ENCODE measurements around the gene F2R. TPM values are rescaled to one million over a fixed set of nuclear protein-coding genes. Genes with fewer than 3 reads are reported as not detected.
"Not testable (repeated sequence)": the region's sequence is repeated elsewhere in the genome, so short reads cannot be mapped to it uniquely, and the experiment has no call there.

The F2R gene
- total RNA-seq, 3 donors from 2014 or later, result 1.4 to 5.6 (median 4.3) TPM

DNA sequence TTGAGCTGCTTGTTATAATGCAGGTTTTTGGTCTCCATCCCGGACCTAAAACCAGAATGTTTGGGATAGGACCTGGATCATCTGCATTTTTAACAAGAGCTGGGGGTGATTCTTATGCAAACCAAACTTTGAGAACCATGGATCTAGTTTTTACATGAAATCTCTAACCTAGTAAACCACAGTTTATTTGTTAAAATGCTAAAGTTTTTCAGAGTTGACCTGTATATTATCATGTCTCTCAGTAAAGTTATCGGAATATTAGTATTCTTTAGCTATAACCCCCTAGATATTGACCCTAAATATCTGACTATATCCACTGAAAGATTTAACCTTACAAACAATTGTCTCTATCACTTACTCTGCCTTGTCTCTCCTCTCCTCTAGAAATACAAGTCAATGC, 28.7 kb downstream of the F2R start:
- ATAC-seq (no peak), DNase-seq (no peak)
- Mint-ChIP-seq H3K27me3 (ENCODE audit: low read depth) (peaks cover 5% of the 10 kb centered on the region), H3K4me3 (no peak overlapping the region), H3K36me3 (ENCODE audit: insufficient read depth) (no peaks in the 10 kb centered on the region), H3K9me3 (no peaks in the 10 kb centered on the region), H3K4me1 (ENCODE audit: low read depth) (peaks cover 4% of the 10 kb centered on the region)

DNA sequence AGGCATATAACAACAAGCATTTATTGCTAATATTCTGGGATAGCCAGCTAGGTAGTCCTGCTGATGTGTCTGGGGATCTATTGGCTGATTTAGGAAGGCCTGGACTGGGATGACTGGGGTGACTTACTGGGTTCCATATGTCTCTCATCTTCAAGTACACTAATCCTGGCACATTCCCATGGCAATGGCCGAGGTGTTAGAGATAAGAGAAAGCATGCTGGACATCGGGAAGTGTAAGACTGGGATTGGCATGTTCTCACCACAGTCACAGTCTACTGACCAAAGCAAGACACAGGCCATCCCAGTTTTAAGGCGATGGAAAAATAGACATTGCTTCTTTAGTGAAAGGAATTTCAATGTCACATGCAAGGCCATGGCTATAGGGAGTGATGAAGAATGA, 29.7 kb downstream of the F2R start:
- Mint-ChIP-seq H3K36me3 (ENCODE audit: insufficient read depth) (no peaks in the 10 kb centered on the region), H3K9me3 (no peaks in the 10 kb centered on the region)

DNA sequence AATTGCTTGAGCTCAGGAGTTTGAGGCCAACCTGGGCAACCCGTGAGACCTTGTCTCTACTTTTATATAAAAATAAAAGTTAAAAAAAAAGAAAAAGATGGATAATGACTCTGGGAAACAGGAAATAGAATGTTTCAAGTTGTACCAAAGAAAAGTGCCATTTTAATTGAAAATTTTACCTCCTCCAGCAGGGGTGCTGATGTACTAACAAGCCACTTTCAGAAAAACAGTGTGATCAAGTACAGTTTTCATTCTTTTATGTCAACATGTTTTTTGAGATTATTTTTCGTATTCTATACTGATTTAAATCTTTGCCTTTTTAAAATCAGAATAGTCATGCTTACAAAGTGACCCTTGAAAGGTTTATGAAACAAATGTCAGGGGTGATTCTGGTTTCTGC, 30.8 kb downstream of the F2R start:
- H3K9me3 Mint-ChIP-seq, result no peaks in the 10 kb centered on the region

More for the DNA sequence above, 29.7 kb downstream of the F2R start:
- DNase-seq, result no peak
- peaks cover 7% of the 10 kb centered on the region for H3K27me3 Mint-ChIP-seq (ENCODE audit: low read depth)
- H3K4me3 Mint-ChIP-seq, result no peak overlapping the region
- ATAC-seq, result no peak
- H3K4me1 Mint-ChIP-seq (ENCODE audit: low read depth), result peaks cover 4% of the 10 kb centered on the region

DNA sequence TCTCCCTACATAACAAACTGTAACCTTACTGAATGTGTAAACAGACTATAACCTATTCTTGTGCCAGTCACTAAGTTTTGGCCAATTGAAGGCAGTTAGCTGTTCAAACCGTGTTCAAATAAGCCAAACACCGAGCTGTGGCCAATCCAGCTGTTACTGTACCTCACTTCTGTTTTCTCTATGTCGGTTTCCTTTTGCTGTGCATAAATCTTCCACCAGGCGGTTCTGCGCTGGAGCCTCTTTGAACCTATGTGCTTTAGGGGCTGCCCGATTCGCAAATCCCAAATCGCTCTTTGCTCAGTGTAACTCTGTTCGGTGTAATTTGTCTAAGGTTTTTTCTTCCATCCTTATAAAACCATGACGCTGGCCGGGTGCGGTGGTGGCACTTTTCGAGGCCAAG, 31.8 kb downstream of the F2R start:
- ATAC-seq, result no peak
- H3K36me3 Mint-ChIP-seq (ENCODE audit: insufficient read depth), result no peaks in the 10 kb centered on the region
- H3K4me1 Mint-ChIP-seq (ENCODE audit: low read depth), result no peaks in the 10 kb centered on the region
- H3K4me3 Mint-ChIP-seq, result no peak overlapping the region
- DNase-seq, result no peak
- no peaks in the 10 kb centered on the region for H3K9me3 Mint-ChIP-seq
- H3K27me3 Mint-ChIP-seq (ENCODE audit: low read depth), result peaks cover 7% of the 10 kb centered on the region

More for the DNA sequence above, 30.8 kb downstream of the F2R start:
- no peaks in the 10 kb centered on the region for H3K36me3 Mint-ChIP-seq (ENCODE audit: insufficient read depth)
- DNase-seq (no peak), ATAC-seq (no peak)
- H3K4me3 Mint-ChIP-seq, result no peak overlapping the region
- H3K27me3 Mint-ChIP-seq (ENCODE audit: low read depth), result peaks cover 7% of the 10 kb centered on the region
- no peaks in the 10 kb centered on the region for H3K4me1 Mint-ChIP-seq (ENCODE audit: low read depth)

DNA sequence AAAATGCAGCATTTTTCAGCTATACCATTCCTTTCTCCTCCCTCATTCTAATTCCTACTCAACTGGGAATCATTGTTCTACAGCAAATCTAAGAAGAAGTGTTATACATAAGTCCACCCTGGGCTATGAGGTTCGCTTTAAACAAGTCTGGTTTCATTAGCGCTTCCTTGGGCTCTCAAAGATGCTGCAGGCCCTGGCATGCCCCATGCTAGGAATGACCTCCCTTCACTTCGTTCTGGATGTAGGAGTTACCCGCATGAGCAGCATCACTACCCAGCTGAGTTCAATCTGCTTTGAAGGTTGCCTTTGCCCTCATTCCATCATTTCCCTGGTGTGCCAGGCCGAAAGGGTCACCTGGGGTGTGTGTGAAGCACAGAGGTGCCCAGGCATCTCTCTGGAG, 35.4 kb downstream of the F2R start:
- no peaks in the 10 kb centered on the region for H3K4me1 Mint-ChIP-seq (ENCODE audit: low read depth)
- ATAC-seq (no peak), DNase-seq (no peak)
- H3K9me3 Mint-ChIP-seq, result no peaks in the 10 kb centered on the region
- H3K27me3 Mint-ChIP-seq (ENCODE audit: low read depth), result peaks cover 7% of the 10 kb centered on the region
- no peaks in the 10 kb centered on the region for H3K36me3 Mint-ChIP-seq (ENCODE audit: insufficient read depth)
- no peak overlapping the region for H3K4me3 Mint-ChIP-seq

DNA sequence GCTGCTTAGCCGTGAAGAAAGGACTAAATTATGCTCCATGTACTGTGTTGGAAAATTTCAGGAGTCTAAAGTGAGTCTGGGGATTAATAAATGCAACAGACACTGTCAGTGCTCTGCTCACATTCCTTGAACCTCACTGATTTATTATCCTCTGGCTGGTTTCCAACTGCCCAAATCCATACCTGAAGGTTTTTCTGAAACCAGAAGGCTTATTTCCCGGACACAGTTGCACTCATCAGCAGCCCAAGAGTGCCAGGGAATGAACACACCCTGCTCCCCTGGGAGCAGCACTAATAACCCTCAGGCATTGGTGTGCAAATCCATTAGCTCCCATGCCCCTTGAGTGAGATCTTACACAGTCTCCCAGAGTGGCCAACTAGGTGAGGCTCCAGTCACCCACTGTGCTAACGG, 38.7 kb downstream of the F2R start:
- Mint-ChIP-seq H3K9me3 (no peaks in the 10 kb centered on the region), H3K27me3 (ENCODE audit: low read depth) (peaks cover 6% of the 10 kb centered on the region), H3K4me1 (ENCODE audit: low read depth) (no peaks in the 10 kb centered on the region), H3K36me3 (ENCODE audit: insufficient read depth) (no peaks in the 10 kb centered on the region), H3K4me3 (no peak overlapping the region)
- ATAC-seq, result no peak
- no peak for DNase-seq

DNA sequence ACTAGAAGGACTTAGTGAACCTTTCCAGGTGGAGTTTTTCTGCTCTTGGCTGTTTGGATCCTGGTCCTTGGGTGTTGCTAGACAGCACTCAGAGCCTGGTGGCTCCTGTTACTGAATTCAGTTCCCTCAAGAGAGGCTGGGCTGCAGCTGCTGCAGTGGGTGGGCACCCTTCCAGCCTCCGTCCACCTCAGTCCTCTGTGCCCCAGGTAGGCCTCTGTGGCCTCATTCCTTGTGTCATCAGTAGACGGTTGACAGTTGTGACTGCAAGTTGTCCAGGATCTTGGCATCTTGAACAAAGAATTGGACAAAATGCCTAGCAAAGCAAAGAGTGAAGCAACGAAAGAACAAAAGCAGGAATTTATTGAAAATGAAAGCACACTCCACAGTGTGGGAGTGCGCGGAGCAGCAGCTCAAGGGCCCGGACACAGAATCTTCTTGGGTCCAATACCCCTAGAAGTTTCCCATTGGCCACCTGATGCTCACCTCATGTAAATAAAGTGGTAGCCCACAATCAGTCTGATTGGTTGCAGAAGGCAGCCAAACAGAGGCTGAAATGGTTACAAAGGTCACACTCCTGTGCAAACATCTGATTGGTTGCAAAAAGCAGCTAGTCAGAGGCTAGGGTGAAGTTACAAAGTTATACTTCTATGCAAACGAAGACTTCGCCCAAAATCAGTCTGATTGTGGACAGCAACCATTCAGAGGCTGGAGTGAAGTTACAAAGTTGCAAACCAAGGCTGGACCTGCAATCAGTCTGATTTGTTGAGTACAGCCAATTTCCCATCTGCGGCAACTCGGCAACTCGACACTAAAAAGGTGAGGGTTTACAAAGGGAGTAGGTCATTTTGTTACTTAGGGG, 40.1 kb downstream of the F2R start:
- ATAC-seq, result no peak
- peaks cover 3% of the 10 kb centered on the region for H3K27me3 Mint-ChIP-seq (ENCODE audit: low read depth)
- H3K4me3 Mint-ChIP-seq, result no peak overlapping the region
- H3K9me3 Mint-ChIP-seq, result no peaks in the 10 kb centered on the region
- H3K4me1 Mint-ChIP-seq (ENCODE audit: low read depth), result no peaks in the 10 kb centered on the region
- no peak for DNase-seq
- no peaks in the 10 kb centered on the region for H3K36me3 Mint-ChIP-seq (ENCODE audit: insufficient read depth)

DNA sequence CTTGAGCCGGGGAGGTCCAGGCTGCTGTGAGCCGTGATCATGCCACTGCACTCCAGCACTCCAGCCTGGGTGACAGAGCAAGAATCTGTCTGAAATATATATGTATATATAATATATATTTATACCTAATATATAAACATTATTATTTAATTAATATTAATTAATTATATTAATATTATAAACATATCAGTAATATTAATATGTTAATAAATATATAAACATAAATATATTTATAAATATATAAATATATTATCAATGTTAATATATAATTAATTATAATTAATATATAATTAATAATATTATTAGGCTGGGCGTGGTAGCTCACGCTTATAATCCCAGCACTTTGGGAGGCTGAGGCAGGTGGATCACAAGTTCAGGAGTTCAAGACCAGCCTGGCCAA, 41.1 kb downstream of the F2R start:
- Mint-ChIP-seq H3K4me3 (no peak overlapping the region), H3K4me1 (ENCODE audit: low read depth) (no peaks in the 10 kb centered on the region), H3K9me3 (no peaks in the 10 kb centered on the region), H3K27me3 (ENCODE audit: low read depth) (peaks cover 3% of the 10 kb centered on the region), H3K36me3 (ENCODE audit: insufficient read depth) (no peaks in the 10 kb centered on the region)
- DNase-seq (no peak), ATAC-seq (no peak)

DNA sequence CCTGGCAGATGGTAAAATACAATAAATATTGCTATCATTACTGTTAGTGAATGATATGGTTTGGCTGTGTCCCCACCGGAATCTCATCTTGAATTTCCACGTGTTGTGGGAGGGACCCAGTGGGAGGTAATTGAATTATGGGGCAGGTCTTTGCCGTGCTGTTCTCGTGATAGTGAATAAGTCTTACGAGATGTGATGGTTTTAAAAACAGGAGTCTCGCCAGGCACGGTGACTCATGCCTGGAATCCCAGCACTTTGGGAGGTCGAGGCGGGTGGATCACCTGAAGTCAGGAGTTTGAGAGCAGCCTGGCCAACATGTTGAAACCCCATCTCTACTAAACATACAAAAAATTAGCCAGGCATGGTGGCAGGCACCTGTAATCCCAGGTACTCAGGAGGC, 45.2 kb downstream of the F2R start:
- H3K27me3 Mint-ChIP-seq (ENCODE audit: low read depth); H3K4me1 Mint-ChIP-seq (ENCODE audit: low read depth); ATAC-seq; H3K4me3 Mint-ChIP-seq; H3K9me3 Mint-ChIP-seq; DNase-seq; H3K36me3 Mint-ChIP-seq (ENCODE audit: insufficient read depth): not testable (repeated sequence)

DNA sequence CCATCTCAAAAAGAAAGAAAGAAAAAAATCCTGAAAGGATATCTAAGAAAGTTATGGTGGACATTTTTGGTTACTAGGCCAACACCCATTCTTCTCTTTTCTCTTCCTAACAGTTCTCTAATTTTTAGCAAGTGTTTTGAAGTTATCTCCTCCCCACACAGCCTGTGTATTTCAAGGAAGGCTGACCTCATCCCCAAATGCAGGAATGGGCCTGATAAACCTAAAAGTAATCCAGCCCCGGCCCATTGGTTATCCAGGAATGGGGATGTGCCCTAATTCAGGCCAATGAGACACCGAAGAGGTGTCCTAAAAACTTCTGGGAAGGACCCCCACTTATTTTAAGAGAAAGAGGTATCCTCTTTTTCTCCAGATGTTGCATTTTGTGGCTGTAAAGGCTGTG, 46.6 kb downstream of the F2R start:
- H3K36me3 Mint-ChIP-seq (ENCODE audit: insufficient read depth), result no peaks in the 10 kb centered on the region
- H3K27me3 Mint-ChIP-seq (ENCODE audit: low read depth), result peaks cover 3% of the 10 kb centered on the region
- DNase-seq (no peak), ATAC-seq (no peak)
- H3K9me3 Mint-ChIP-seq, result peaks cover 8% of the 10 kb centered on the region
- no peak overlapping the region for H3K4me3 Mint-ChIP-seq
- peaks cover 5% of the 10 kb centered on the region for H3K4me1 Mint-ChIP-seq (ENCODE audit: low read depth)

DNA sequence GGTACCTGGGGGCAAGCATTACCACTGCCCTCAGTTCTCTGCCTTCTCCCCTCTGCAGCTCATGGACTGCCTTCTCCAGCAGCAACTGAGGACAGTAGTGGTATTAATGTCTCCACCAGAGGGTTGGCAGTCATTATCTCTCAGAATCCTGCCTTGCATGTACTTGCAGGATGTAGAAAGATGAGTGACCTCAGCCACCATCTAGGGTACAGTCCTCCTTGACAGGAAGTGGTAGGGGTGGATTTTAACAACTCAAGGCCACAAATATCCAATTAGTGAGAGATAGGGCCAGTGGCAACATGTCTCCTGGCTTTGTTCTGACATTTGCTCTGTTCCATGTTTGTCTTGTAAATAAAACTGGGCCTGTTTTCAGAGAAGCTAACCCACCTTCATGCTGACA, 47.2 kb downstream of the F2R start:
- ATAC-seq, result no peak
- Mint-ChIP-seq H3K36me3 (ENCODE audit: insufficient read depth) (no peaks in the 10 kb centered on the region), H3K9me3 (peaks cover 8% of the 10 kb centered on the region), H3K27me3 (ENCODE audit: low read depth) (peaks cover 3% of the 10 kb centered on the region), H3K4me1 (ENCODE audit: low read depth) (peaks cover 5% of the 10 kb centered on the region), H3K4me3 (no peak overlapping the region)
- no peak for DNase-seq

DNA sequence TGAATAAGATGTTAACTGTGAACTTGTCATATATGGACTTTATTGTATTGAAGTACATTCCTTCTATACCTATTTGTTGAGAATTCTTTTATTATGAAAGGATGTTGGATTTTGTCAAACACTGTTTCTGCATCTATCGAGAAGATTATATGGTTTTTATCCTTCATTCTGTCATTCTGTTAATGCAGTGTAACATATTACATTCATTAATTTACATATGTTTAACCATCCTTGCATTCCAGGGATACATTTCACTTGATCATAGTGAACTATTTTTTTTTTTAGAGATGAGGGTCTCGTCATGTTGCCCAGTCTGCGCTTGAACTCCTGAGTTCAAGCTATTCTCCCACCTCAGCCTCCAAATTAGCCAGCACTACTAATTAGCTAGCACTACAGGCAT, 48.4 kb downstream of the F2R start:
- Mint-ChIP-seq H3K4me1 (ENCODE audit: low read depth) (peaks cover 5% of the 10 kb centered on the region), H3K36me3 (ENCODE audit: insufficient read depth) (no peaks in the 10 kb centered on the region), H3K4me3 (no peak overlapping the region), H3K9me3 (peaks cover 8% of the 10 kb centered on the region), H3K27me3 (ENCODE audit: low read depth) (no peaks in the 10 kb centered on the region)
- DNase-seq (no peak), ATAC-seq (no peak)

DNA sequence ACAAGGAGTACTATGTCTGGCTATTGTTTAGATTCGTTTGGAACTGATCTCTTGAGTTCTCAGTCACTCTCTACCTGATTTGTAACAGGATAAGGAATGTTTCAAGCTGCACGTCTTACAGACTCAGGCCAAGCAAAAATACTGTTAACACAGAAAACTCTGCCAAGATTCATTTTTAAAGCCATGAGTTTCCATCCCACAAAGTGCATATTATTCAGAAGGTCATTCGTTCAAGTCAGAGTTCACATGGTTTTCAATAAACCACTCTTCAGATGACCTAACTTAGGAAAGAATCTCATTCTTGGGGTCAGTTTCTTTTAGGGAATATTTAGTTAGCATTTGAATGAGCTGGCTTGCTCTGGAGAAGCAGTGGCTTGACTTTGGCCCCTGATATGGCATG, 49.3 kb downstream of the F2R start:
- Mint-ChIP-seq H3K36me3 (ENCODE audit: insufficient read depth) (no peaks in the 10 kb centered on the region), H3K27me3 (ENCODE audit: low read depth) (no peaks in the 10 kb centered on the region), H3K4me1 (ENCODE audit: low read depth) (peaks cover 5% of the 10 kb centered on the region), H3K4me3 (no peak overlapping the region), H3K9me3 (peaks cover 8% of the 10 kb centered on the region)
- ATAC-seq (no peak), DNase-seq (no peak)

DNA sequence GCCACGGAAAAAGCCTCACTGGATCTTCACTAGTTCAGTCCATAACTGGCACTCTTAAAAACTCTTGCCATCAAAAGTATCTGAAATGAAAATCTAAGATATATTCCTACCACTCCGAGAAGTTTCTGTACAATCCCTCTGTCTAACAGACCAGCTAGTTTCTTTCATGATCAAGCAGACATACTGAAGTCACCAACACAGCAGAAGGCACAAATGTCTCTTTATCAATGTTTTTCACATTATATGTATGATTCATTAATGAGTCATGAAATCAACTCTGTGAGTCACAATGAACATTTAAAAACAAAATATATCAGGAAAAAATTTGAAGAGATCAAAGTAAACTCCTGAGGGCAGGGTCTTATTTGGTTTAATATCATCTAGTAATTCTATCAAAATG, 50.8 kb downstream of the F2R start:
- H3K9me3 Mint-ChIP-seq, result peaks cover 8% of the 10 kb centered on the region
- H3K4me1 Mint-ChIP-seq (ENCODE audit: low read depth), result peaks cover 5% of the 10 kb centered on the region
- no peaks in the 10 kb centered on the region for H3K36me3 Mint-ChIP-seq (ENCODE audit: insufficient read depth)
- DNase-seq, result no peak
- H3K4me3 Mint-ChIP-seq, result no peak overlapping the region
- H3K27me3 Mint-ChIP-seq (ENCODE audit: low read depth), result no peaks in the 10 kb centered on the region
- ATAC-seq, result no peak

DNA sequence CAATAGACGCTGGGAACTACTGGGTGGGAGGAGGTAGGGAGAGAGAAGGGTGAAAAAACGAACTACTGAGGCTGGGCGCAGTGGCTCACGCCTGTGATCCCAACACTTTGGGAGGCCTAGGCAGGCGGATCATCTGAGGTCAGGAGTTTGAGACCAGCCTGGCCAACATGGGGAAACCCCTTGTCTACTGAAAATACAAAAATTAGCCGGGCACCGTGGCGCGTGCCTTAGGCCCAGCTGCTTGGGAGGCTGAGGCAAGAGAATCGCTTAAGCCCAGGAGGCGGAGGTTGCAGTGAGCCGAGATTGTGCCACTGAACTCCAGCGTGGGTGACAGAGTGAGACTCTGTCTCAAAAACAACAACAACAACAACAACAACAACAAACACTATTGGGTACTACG, 55.1 kb downstream of the F2R start:
- H3K9me3 Mint-ChIP-seq; H3K27me3 Mint-ChIP-seq (ENCODE audit: low read depth); H3K4me1 Mint-ChIP-seq (ENCODE audit: low read depth); DNase-seq; ATAC-seq; H3K36me3 Mint-ChIP-seq (ENCODE audit: insufficient read depth); H3K4me3 Mint-ChIP-seq: not testable (repeated sequence)

Measured in activated T-cell treated with anti-CD3 and anti-CD28 coated beads, Interleukin-2, amount 50 U/mL, for 4 hours (primary cell).